Testis (tissue), 2 donors: ENCODE results near the gene MTG2.

Source experiments
- CTCF ChIP-seq, 3 experiments: fragments of 450-650 bp in 2 of 3; fragments of 200-600 bp in 1 of 3; sonication (generic) in 1 of 3; IDR thresholded peaks; one replicate each; pipeline ENCODE4 v1.5.1; 2016 to 2019; ENCODE audit warnings: antibody characterized with exemption in 3 of 3, mild to moderate bottlenecking in 2 of 3, moderate library complexity in 1 of 3
- POLR2A ChIP-seq: fragments of 450-650 bp; IDR thresholded peaks from one replicate; pipeline ENCODE4 v1.6.1; 2017; ENCODE audit warnings: antibody characterized with exemption, mild to moderate bottlenecking, moderate library complexity

GRCh38 chr20:62159839-62160238 is 23.0 kb upstream of the MTG2 start:
- TF ChIP-seq CTCF (IDR thresholded peaks at IDR 0.05) = no peak
- TF ChIP-seq POLR2A = no peak
